ENCODE results near the gene COP1.
"Not testable (repeated sequence)": the region's sequence is repeated elsewhere in the genome, so short reads cannot be mapped to it uniquely, and the experiment has no call there.

Gene COP1

DNA sequence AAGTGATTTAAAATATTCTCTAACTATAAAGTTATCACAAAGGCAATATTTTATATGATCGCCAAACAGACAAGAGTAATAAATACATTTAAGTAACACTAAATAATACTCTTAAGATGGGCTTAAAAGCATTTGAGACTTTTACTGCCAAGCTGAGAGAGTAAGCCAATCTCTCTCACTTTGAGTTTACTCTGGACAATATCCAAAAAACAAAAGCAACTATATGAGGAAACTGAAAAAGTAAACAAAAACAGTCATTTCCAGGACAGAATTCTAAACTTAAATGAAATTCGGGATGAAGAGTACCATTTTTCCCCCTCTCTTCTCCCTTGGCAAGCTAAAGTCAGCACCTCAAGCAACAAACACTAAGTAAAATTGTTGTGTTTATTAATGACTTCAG, 173.2 kb downstream of the COP1 start:
- DNase-seq (ENCODE audit: low read depth), result peak; percentile 5

GRCh38 chr1:176033474-176033873, 173.6 kb downstream of the COP1 start:
- DNase-seq (ENCODE audit: low read depth), result peak; percentile 5

GRCh38 chr1:176032040-176032645, 174.9 kb downstream of the COP1 start:
- no peak for DNase-seq (ENCODE audit: low read depth)

GRCh38 chr1:176029609-176030008, 177.5 kb downstream of the COP1 start:
- no peak for DNase-seq (ENCODE audit: low read depth)

GRCh38 chr1:176029155-176029554, 177.9 kb downstream of the COP1 start:
- no peak for DNase-seq (ENCODE audit: low read depth)

DNA sequence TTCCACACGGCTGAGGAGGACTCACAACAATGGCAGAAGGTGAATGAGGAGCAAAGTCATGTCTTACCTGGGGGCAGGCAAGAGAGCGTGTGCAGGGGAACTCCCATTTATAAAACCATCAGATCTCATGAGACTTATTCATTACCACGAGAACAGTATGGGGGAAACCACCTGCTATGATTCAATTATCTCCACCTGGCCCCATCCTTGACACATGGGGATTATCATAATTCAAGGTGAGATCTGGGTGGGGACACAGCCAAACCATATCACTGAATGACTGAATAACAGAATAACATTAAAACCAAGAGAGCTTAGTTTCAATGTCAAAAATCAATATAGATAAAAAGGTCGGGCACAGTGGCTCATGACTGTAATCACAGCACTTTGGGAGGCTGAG, 179.2 kb downstream of the COP1 start:
- not testable (repeated sequence) for DNase-seq (ENCODE audit: low read depth)

DNA sequence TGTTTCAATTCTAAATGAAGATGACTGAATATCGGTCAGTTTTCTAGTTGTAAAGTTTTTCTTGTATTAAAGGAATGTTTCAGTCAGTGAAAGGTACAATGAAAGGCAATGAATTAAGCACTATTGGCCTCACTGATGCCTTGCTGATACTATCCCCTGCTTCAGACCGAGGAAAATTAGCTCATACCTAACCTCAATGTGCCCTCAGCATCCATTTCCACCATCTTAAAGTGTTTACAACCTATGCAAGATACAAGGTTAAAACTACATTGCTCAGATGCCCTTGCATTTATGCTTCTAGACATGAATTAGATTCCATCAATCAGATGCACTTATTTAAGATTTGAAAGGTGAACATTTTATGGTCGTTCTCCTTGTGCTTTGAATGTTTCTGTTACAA, 184.5 kb downstream of the COP1 start:
- DNase-seq (ENCODE audit: low read depth), result no peak

DNA sequence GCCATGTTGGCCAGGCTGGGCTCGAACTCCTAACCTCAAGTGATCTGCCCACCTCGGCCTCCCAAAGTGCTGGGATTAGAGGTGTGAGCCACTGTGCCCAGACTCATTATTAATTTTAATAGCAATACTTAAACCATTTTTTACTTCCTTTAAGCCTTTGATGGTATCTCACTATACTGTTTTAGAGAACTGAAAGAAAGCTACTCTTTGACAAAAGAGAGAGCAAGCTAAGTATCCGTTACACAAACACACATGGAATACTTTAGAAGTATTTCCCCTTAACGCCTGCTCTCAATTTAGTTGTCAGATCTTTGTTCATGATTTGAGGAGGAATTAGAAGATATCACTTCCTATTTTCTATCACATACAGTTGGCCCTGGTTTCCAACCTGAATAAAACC, 189.4 kb downstream of the COP1 start:
- DNase-seq (ENCODE audit: low read depth), result no peak

DNA sequence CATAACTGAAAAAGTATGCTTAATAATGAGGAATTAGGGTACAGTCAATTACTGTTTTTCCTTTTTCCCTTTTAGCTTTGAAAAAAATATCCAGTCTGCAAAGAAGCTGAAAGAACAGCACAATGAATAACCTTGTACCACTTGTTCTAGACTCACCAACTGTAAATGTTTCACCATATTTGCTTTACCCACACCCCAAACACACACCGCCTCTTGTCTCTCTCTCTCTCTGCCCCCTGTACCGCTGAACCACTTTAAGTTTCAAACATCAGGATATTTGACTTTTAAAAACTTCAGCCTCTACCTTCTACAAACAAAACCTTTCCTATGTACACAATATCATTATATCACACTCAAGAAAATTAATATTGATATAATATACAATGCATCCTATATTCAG, 197.1 kb downstream of the COP1 start:
- DNase-seq (ENCODE audit: low read depth), result no peak

DNA sequence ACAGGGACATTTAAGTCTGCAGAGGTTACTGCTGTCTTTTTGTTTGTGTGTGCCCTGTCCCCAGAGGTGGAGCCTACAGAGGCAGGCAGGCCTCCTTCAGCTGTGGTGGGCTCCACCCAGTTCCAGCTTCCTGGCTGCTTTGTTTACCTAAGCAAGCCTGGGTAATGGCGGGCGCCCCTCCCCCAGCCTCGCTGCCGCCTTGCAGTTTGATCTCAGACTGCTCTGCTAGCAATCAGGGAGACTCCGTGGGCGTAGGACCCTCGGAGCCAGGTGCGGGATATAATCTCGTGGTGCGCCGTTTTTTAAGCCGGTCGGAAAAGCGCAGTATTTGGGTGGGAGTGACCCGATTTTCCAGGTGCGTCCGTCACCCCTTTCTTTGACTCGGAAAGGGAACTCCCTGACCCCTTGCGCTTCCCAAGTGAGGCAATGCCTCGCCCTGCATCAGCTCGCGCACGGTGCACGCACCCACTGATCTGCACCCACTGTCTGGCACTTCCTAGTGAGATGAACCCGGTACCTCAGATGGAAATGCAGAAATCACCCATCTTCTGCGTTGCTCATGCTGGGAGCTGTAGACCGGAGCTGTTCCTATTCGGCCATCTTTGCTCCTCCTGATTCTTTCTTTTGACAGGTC, 199.2 kb downstream of the COP1 start:
- not testable (repeated sequence) for DNase-seq (ENCODE audit: low read depth)

DNA sequence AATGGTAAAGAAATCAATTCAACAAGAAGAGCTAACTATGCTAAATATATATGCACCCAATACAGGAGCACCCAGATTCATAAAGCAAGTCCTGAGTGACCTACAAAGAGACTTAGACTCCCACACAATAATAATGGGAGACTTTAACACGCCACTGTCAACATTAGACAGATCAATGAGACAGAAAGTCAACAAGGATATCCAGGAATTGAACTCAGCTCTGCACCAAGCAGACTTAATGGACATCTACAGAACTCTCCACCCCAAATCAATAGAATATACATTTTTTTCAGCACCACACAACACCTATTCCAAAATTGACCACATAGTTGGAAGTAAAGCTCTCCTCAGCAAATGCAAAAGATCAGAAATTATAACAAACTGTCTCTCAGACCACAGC, 212.4 kb downstream of the COP1 start:
- not testable (repeated sequence) for DNase-seq (ENCODE audit: low read depth)

DNA sequence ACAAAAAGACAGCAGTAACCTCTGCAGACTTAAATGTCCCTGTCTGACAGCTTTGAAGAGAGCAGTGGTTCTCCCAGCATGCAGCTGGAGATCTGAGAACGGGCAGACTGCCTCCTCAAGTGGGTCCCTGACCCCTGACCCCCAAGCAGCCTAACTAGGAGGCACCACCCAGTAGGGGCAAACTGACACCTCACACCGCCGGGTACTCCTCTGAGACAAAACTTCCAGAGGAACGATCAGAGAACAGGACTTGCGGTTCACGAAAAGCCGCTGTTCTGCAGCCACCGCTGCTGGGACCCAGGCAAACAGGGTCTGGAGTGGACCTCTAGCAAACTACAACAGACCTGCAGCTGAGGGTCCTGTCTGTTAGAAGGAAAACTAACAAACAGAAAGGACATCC, 214.3 kb downstream of the COP1 start:
- DNase-seq (ENCODE audit: low read depth), result not testable (repeated sequence)

DNA sequence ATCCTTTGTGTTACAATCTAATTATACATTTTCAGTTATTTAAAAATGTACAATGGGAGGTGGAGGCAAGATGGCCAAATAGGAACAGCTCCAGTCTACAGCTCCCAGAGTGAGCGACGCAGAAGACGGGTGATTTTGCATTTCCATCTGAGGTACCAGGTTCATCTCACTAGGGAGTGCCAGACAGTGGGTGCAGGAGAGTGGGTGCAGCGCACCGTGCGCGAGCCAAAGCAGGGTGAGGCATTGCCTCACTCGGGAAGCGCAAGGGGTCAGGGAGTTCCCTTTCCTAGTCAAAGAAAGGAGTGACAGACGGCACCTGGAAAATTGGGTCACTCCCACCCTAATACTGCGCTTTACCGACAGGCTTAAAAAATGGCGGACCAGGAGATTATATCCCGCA, 214.9 kb downstream of the COP1 start:
- DNase-seq (ENCODE audit: low read depth), result not testable (repeated sequence)

GRCh38 chr1:175984813-175985212, 222.3 kb downstream of the COP1 start:
- DNase-seq (ENCODE audit: low read depth), result no peak

GRCh38 chr1:175984057-175984812, 222.9 kb downstream of the COP1 start:
- DNase-seq (ENCODE audit: low read depth), result no peak

DNA sequence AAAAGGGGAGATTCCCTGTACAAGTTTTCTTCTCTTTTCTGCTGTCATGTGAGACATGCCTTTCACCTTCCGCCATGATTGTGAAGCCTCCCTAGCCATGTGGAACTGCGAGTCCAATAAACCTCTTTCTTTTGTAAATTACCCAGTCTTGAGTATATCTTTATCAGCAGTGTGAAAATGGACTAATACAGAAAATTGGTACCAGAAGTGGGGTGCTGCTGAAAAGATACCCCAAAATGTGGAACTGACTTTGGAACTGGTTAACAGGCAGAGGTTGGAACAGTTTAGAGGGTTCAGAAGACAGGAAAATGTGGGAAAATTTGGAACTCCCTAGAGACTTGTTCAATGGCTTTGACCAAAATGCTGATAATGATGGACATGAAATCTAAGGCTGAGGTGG, 223.7 kb downstream of the COP1 start:
- DNase-seq (ENCODE audit: low read depth), result not testable (repeated sequence)

GRCh38 chr1:175981128-175981527, 226.0 kb downstream of the COP1 start:
- DNase-seq (ENCODE audit: low read depth), result no peak

GRCh38 chr1:175978926-175979325, 228.2 kb downstream of the COP1 start:
- peak; percentile 7 for DNase-seq (ENCODE audit: low read depth)

DNA sequence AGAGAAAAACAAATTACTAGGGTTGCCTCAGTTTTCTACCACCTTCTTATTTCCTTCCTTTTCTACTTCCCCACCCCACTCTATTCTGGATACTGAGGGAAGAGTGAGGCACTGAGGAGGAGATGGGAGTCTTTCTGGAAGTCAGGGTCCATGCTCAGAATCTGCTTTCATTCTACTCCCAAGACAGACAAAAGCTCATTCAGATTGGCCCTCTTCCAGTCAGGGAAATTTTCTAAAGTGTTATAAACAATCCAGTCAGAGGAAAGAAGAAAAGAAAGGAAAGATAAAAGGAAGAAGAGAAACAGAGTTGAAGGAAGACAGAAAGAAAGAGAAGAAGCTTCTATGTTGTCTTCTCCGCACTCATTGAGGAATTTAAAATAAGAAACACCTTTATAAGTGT, 228.6 kb downstream of the COP1 start:
- peak; percentile 13 for DNase-seq (ENCODE audit: low read depth)

DNA sequence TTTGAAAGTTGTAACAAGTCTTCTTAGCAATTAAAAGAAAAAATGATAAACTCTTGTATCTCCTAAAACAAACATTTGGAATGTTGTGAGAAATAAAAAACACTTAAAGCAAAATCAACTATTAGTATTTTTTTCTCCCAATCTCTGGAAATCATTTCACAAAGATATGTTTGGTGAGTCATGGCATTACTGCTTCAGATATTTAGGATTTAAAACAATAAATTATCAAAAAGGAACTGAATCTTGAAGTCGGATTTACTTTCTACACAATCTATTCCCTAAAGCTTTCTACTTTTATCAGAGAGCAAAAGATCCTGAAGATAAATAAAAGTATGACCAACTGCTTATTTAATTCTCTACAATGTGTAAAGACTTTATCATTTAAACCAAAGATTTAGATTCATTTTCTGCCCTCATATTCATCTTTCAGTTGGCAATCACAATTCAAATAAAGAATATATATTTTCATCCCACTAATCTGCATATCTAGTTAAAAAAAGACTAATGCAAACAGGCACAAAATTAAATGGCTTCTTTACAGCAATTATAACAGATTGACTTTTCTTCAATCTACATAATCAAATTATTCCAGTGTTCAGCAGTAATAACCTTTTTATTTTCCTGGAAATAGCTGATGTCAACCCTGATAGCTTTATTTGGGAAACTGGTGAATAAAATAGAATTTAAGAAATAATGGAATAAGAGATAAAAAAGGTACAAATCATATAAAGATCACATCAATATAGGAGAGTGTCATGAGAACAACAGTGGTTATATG, 230.0 kb downstream of the COP1 start:
- DNase-seq (ENCODE audit: low read depth), result peak; percentile 31

GRCh38 chr1:175969231-175969630, 237.9 kb downstream of the COP1 start:
- DNase-seq (ENCODE audit: low read depth), result no peak

DNA sequence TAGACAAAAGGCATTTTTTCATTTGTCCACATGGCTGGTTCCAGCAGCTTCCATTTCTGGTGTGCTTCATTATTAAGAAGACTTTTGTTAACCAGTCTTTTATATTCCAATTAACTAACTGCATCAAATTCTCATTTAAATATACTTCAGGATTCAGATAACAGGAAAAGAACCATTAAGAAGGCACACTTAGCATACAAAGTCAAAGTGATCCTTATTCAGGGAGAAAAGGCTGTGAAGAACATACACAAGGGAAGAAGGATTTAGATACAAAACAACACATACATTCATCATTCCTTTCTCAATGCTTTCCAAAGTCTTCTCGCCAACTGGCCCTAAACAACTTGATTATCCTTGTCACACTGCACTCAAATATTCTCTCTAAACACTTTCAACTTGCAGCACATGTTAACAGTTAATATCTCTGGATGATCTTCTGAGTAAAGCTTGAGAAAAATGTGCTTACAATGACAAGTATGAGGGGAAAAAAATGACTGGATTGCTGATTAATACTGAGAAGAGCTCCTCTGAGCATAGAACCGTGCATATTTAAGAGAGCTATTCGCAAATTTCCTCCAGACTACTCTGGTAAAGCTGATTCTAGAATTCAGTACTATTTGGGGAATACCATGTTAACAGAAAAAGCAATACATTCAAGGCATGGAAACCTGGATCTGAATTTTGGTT, 238.5 kb downstream of the COP1 start:
- DNase-seq (ENCODE audit: low read depth), result no peak
